ENCODE measurements around the gene SH3GLB2.
"Not testable (repeated sequence)": the region's sequence is repeated elsewhere in the genome, so short reads cannot be mapped to it uniquely, and the experiment has no call there.

The SH3GLB2 gene

GRCh38 chr9:129054163-129054851 is 26.2 kb upstream of the SH3GLB2 start:
- no peak for DNase-seq

GRCh38 chr9:129053020-129053419 is 24.9 kb upstream of the SH3GLB2 start:
- DNase-seq, result no peak

GRCh38 chr9:129052592-129052991 is 24.5 kb upstream of the SH3GLB2 start:
- DNase-seq, result no peak

- DNase-seq, result no peak
Measured at GRCh38 chr9:129042016-129042415, 13.9 kb upstream of the SH3GLB2 start.

- DNase-seq, result no peak
Measured at GRCh38 chr9:129040113-129040643, 12.0 kb upstream of the SH3GLB2 start.

GRCh38 chr9:129038109-129038852 is 10.2 kb upstream of the SH3GLB2 start:
- DNase-seq, result peak in 2 of 56 donors; percentile 9 to 17

- DNase-seq, result no peak
Measured at GRCh38 chr9:129037767-129038098, 9.6 kb upstream of the SH3GLB2 start.

GRCh38 chr9:129036923-129037766 is 9.0 kb upstream of the SH3GLB2 start:
- DNase-seq, result no peak

GRCh38 chr9:129036241-129036922 is 8.3 kb upstream of the SH3GLB2 start, which contains the start of gene MIGA2:
Gene MIGA2 (plus strand): TSS chr9:129036626. CDS start chr9:129040595, 3,969 bp downstream.
- DNase-seq, result peak; percentile 70 to 99 (median 97)

GRCh38 chr9:129035838-129036237 is 7.7 kb upstream of the SH3GLB2 start:
- not testable (repeated sequence) for DNase-seq

GRCh38 chr9:129033216-129033615 is 5.1 kb upstream of the SH3GLB2 start:
- no peak for DNase-seq

GRCh38 chr9:129032541-129033159 is 4.5 kb upstream of the SH3GLB2 start:
- no peak for DNase-seq

GRCh38 chr9:129031514-129031913 is 3.4 kb upstream of the SH3GLB2 start:
- DNase-seq, result no peak

- no peak for DNase-seq
Measured at GRCh38 chr9:129030191-129030590, 2.1 kb upstream of the SH3GLB2 start.

- peak in 15 of 56 donors; percentile 48 to 83 (median 68) for DNase-seq
Measured at GRCh38 chr9:129027685-129028191, 393 bp downstream of the SH3GLB2 start.

GRCh38 chr9:129027224-129027684 is 877 bp downstream of the SH3GLB2 start:
- no peak for DNase-seq

- DNase-seq, result peak in 32 of 56 donors; percentile 9 to 69 (median 47)
Measured at GRCh38 chr9:129026442-129027223, 1.5 kb downstream of the SH3GLB2 start.

- DNase-seq, result no peak
Measured at GRCh38 chr9:129023908-129024233, 4.3 kb downstream of the SH3GLB2 start.

Data from nucleus accumbens (tissue), 56 donors.